HFFc6 (cell line): ENCODE data around the gene CH25H. TPM values are rescaled to one million over a fixed set of nuclear protein-coding genes. Genes with fewer than 3 reads are reported as not detected.

Source experiments
- DNase-seq: peaks from one replicate; pipeline ENCODE4 v3.0.0-alpha.2; 2018
- H3K27ac Mint-ChIP-seq: 2 replicates; pipeline ENCODE4 v1.8.0; 2020; ENCODE audit warnings: mild to moderate bottlenecking, mixed read lengths
- H3K27me3 Mint-ChIP-seq: 2 replicates; pipeline ENCODE4 v1.8.0; 2021; ENCODE audit warnings: mild to moderate bottlenecking, moderate library complexity, mixed read lengths; ENCODE audit not compliant: insufficient read depth
- H3K36me3 Mint-ChIP-seq: 2 replicates; pipeline ENCODE4 v1.8.0; 2021; ENCODE audit warnings: low read depth, mixed read lengths
- H3K4me1 Mint-ChIP-seq: 2 replicates; pipeline ENCODE4 v1.8.0; 2020; ENCODE audit warnings: low read depth, mixed read lengths
- H3K4me3 Mint-ChIP-seq: 2 replicates; pipeline ENCODE4 v1.8.0; 2020; ENCODE audit warnings: mild to moderate bottlenecking, moderate library complexity, mixed read lengths
- H3K9me3 Mint-ChIP-seq: 2 replicates; pipeline ENCODE4 v1.8.0; 2020; ENCODE audit warnings: mild to moderate bottlenecking, mixed read lengths
- CTCF ChIP-seq: fragments of 200-600 bp; sonication (generic); IDR thresholded peaks from 2 replicates; pipeline ENCODE4 v1.5.0; 2021; ENCODE audit warnings: antibody characterized with exemption, mild to moderate bottlenecking
- total RNA-seq, 6 experiments: library from RNA; stranded (reverse); fragmentation: NEBNext Ultra II Directional; extraction: Animal tissue kit (Norgen Biotek cat#: 25700); gene quantifications; 2 replicates in 1 of 6; 3 replicates in 5 of 6; pipeline ENCODE4 v1.2.3, GENCODE V29; 2021

Gene CH25H
- total RNA-seq, 6 experiments from 2014 or later = 0.09 to 0.18 (median 0.12) TPM; not detected in 1

- no peak for DNase-seq
- no peaks in the 10 kb centered on the region for H3K9me3 Mint-ChIP-seq
- H3K27me3 Mint-ChIP-seq = peaks cover 12% of the 10 kb centered on the region
- H3K36me3 Mint-ChIP-seq = no peaks in the 10 kb centered on the region
- no peaks in the 10 kb centered on the region for H3K4me1 Mint-ChIP-seq
- H3K4me3 Mint-ChIP-seq = no peak overlapping the region
- TF ChIP-seq CTCF = no peak
- no peak overlapping the region for H3K27ac Mint-ChIP-seq
Observed at GRCh38 chr10:89189211-89189734, 17.8 kb downstream of the CH25H start.

GRCh38 chr10:89185658-89186057 lies 21.5 kb downstream of the CH25H start:
- TF ChIP-seq CTCF = no peak
- no peak for DNase-seq
- no peaks in the 10 kb centered on the region for H3K36me3 Mint-ChIP-seq
- no peaks in the 10 kb centered on the region for H3K9me3 Mint-ChIP-seq
- peaks cover 15% of the 10 kb centered on the region for H3K4me1 Mint-ChIP-seq
- peaks cover 10% of the 10 kb centered on the region for H3K27me3 Mint-ChIP-seq
- no peak overlapping the region for H3K4me3 Mint-ChIP-seq
- no peak overlapping the region for H3K27ac Mint-ChIP-seq

GRCh38 chr10:89184638-89185037 lies 22.5 kb downstream of the CH25H start:
- DNase-seq = no peak
- Mint-ChIP-seq H3K27ac (no peak overlapping the region), H3K36me3 (no peaks in the 10 kb centered on the region), H3K4me1 (peaks cover 15% of the 10 kb centered on the region), H3K27me3 (peaks cover 10% of the 10 kb centered on the region), H3K4me3 (no peak overlapping the region), H3K9me3 (no peaks in the 10 kb centered on the region)
- TF ChIP-seq CTCF = no peak

GRCh38 chr10:89183571-89183970 lies 23.5 kb downstream of the CH25H start:
- Mint-ChIP-seq H3K4me3 (no peak overlapping the region), H3K9me3 (no peaks in the 10 kb centered on the region), H3K36me3 (no peaks in the 10 kb centered on the region), H3K27ac (no peak overlapping the region), H3K27me3 (peaks cover 10% of the 10 kb centered on the region), H3K4me1 (peaks cover 15% of the 10 kb centered on the region)
- TF ChIP-seq CTCF = no peak
- DNase-seq = peak; percentile 9

- TF ChIP-seq CTCF = no peak
- H3K4me1 Mint-ChIP-seq = peaks cover 15% of the 10 kb centered on the region
- DNase-seq = no peak
- H3K36me3 Mint-ChIP-seq = no peaks in the 10 kb centered on the region
- H3K27me3 Mint-ChIP-seq = peaks cover 10% of the 10 kb centered on the region
- no peak overlapping the region for H3K4me3 Mint-ChIP-seq
- no peak overlapping the region for H3K27ac Mint-ChIP-seq
- no peaks in the 10 kb centered on the region for H3K9me3 Mint-ChIP-seq
Observed at GRCh38 chr10:89182894-89183293, 24.2 kb downstream of the CH25H start.

- Mint-ChIP-seq H3K27me3 (no peaks in the 10 kb centered on the region; the same call in 1 of the 2 replicates), H3K4me3 (no peak overlapping the region), H3K9me3 (no peaks in the 10 kb centered on the region), H3K4me1 (peaks cover 28% of the 10 kb centered on the region), H3K27ac (no peak overlapping the region), H3K36me3 (no peaks in the 10 kb centered on the region)
- no peak for DNase-seq
- TF ChIP-seq CTCF = no peak
Observed at GRCh38 chr10:89175816-89176215, 31.3 kb downstream of the CH25H start.
